ENCODE data around the gene CSN3.

The CSN3 gene

DNA sequence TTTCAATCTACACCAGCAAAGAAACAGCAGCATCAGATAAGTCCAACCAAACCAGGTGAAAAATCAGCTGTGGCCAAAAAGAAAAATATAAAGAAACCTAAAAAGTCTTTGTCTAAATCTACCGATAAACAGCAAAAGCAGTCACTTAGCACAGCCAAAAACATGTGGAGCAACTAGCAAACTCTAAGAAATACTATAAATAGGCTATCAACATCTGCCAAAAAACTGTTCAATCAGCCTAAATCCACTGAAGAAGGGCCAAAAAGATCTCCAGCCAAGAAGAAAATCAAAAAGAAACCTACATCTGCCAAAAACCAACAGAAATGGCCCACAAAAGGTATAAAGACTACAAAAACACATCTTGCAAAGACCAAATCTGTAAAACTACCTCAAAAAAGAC is 55.7 kb downstream of the CSN3 start:
- DNase-seq, result no peak

- no peak for DNase-seq
Observed at GRCh38 chr4:70299643-70300042, 57.2 kb downstream of the CSN3 start.

GRCh38 chr4:70300215-70300614 is 57.8 kb downstream of the CSN3 start:
- no peak for DNase-seq

Measured in activated CD4-positive, CD25-positive, alpha-beta regulatory T cell treated with anti-CD3 and anti-CD28 coated beads, Interleukin-2, amount 50 U/mL, for 72 hours (primary cell).